ENCODE data around the gene ZNRF1. TPM values are rescaled to one million over a fixed set of nuclear protein-coding genes. Genes with fewer than 3 reads are reported as not detected.
A peak's percentile ranks its signal among the peaks of the same experiment; 100 is the strongest.

ZNRF1 gene
- total and polyA plus RNA-seq, 2 of the 13 experiments (the other 11 are each of a cell fraction or from before 2014, with no cell fraction given) = 43.9 to 58.7 TPM

GRCh38 chr16:75053791-75054555 is 55.1 kb downstream of the ZNRF1 start (continued):
- no peak for TF ChIP-seq ZSCAN20 (CRISPR knock-in tag; IDR thresholded peaks at IDR 0.05; ENCODE audit: borderline replicate concordance)
- peak; percentile 73; the same call in 1 of the 2 replicates for TF ChIP-seq TARDBP (CRISPR knock-in tag; IDR thresholded peaks at IDR 0.05)
- no peak for TF ChIP-seq ZNF335 (CRISPR knock-in tag; IDR thresholded peaks at IDR 0.05)
- TF ChIP-seq SNAPC5 (CRISPR knock-in tag; IDR thresholded peaks at IDR 0.05; ENCODE audit: borderline replicate concordance) = no peak
- no peak for TF ChIP-seq ZNF552 (CRISPR knock-in tag; IDR thresholded peaks at IDR 0.05; ENCODE audit: borderline replicate concordance)
- TF ChIP-seq RBM39 (IDR thresholded peaks at IDR 0.05; ENCODE audit: low read depth, low read length, poor library complexity, severe bottlenecking) = no peak
- TF ChIP-seq FOXO1 (CRISPR knock-in tag; IDR thresholded peaks at IDR 0.05) = peak; percentile 83
- no peak for TF ChIP-seq SAFB2 (CRISPR knock-in tag; IDR thresholded peaks at IDR 0.05; ENCODE audit: borderline replicate concordance, low read depth)
- TF ChIP-seq ARID3A (IDR thresholded peaks at IDR 0.05; ENCODE audit: low read depth, low read length) = no peak
- no peak for TF ChIP-seq GATA4 (IDR thresholded peaks at IDR 0.05; ENCODE audit: borderline replicate concordance, low read depth)
- TF ChIP-seq RBAK (CRISPR knock-in tag; IDR thresholded peaks at IDR 0.05) = no peak
- TF ChIP-seq JUN (CRISPR knock-in tag; IDR thresholded peaks at IDR 0.05) = no peak
- TF ChIP-seq THRA (CRISPR knock-in tag; IDR thresholded peaks at IDR 0.05; ENCODE audit: borderline replicate concordance) = no peak; the same call in 1 of the 2 replicates
- peak; percentile 53; the same call in 1 of the 2 replicates for TF ChIP-seq KDM6A (CRISPR knock-in tag; IDR thresholded peaks at IDR 0.05; ENCODE audit: low read depth)
- no peak for TF ChIP-seq PHF8 (CRISPR knock-in tag; IDR thresholded peaks at IDR 0.05)
- 0 out of 2 replicates have a peak, but pooled peaks have one; percentile 37 for TF ChIP-seq MBNL3 (CRISPR knock-in tag; conservative IDR thresholded peaks at IDR 0.05)
- TF ChIP-seq ATF7 (IDR thresholded peaks at IDR 0.05) = no peak
- no peak for TF ChIP-seq ATF7 (CRISPR knock-in tag; IDR thresholded peaks at IDR 0.05)
- TF ChIP-seq NR2F6 (IDR thresholded peaks at IDR 0.05) = peak; percentile 42
- TF ChIP-seq NR2F6 (CRISPR knock-in tag; IDR thresholded peaks at IDR 0.05) = peak; percentile 75; the same call in 1 of the 2 replicates
- peak; percentile 2; the same call in 1 of the 2 replicates for TF ChIP-seq CEBPB (IDR thresholded peaks at IDR 0.05; ENCODE audit: borderline replicate concordance, low read depth, low read length)
- no peak for TF ChIP-seq ZFP41 (CRISPR knock-in tag; IDR thresholded peaks at IDR 0.05; ENCODE audit: borderline replicate concordance)
- peak; percentile 77; the same call in 1 of the 2 replicates for TF ChIP-seq RFXAP (CRISPR knock-in tag; IDR thresholded peaks at IDR 0.05; ENCODE audit: borderline replicate concordance)
- TF ChIP-seq ARNT (IDR thresholded peaks at IDR 0.05) = no peak
- TF ChIP-seq ZFP62 (CRISPR knock-in tag; IDR thresholded peaks at IDR 0.05) = no peak
- no peak for TF ChIP-seq PAX8 (CRISPR knock-in tag; IDR thresholded peaks at IDR 0.05; ENCODE audit: borderline replicate concordance)
- TF ChIP-seq LBX2 (CRISPR knock-in tag; IDR thresholded peaks at IDR 0.05; ENCODE audit: borderline replicate concordance) = no peak
- no peak for TF ChIP-seq ZNF777 (CRISPR knock-in tag; IDR thresholded peaks at IDR 0.05)
- TF ChIP-seq CENPT (CRISPR knock-in tag; IDR thresholded peaks at IDR 0.05; ENCODE audit: low read depth) = no peak
- TF ChIP-seq ONECUT2 (CRISPR knock-in tag; IDR thresholded peaks at IDR 0.05) = no peak

All from HepG2 (cell line).